K562 (cell line): ENCODE data around the gene PLXDC2. TPM values are rescaled to one million over a fixed set of nuclear protein-coding genes. Genes with fewer than 3 reads are reported as not detected.

ENCODE experiments used
- ATAC-seq: fragments of 200-7000 bp; cut with Tn5 transposase; 3 replicates; pipeline ENCODE4 v1.9.1; 2020; ENCODE audit warnings: moderate library complexity
- BruUV-seq: library from RNA; stranded (reverse); fragments of 400-500 nt; replicated peaks from 2 replicates; lab custom pipeline; 2021; lab: Mats Ljungman, UMichigan
- CTCF ChIA-PET: fragments of 300-600 bp; formaldehyde crosslinking; extraction: SDS; loops from one replicate; lab custom pipeline; 2021; ENCODE audit warnings: low intra/inter-chr PET ratio; lab: Yijun Ruan, JAX
- POLR2A ChIA-PET: fragments of 300-600, 350-650 bp; sonication (Branson Sonifier 250); formaldehyde crosslinking; extraction: SDS; loops from one replicate; lab custom pipeline; 2021; ENCODE audit warnings: antibody characterized with exemption, inconsistent platforms; lab: Yijun Ruan, JAX
- DNase-seq, 4 experiments: peaks; one replicate each; pipeline versions ENCODE4 v3.0.0 to v3.0.0-alpha.2; 2011 to 2018; ENCODE audit warnings: low spot score in 3 of 4, mixed read lengths in 3 of 4; ENCODE audit errors: extremely low read depth in 1 of 4
- FAIRE-seq: peaks from 2 replicates; lab custom pipeline; 2011; peaks lifted over from hg19 to GRCh38; lab: Jason Lieb, UNC
- H2AFZ ChIP-seq: 2 replicates; pipeline ENCODE4 v1.6.0; 2011; ENCODE audit warnings: low read depth, low read length, control low read depth, inconsistent platforms
- H3K27ac ChIP-seq: fragments of 200-600 bp; 3 replicates; pipeline ENCODE4 v1.8.0; 2011; ENCODE audit warnings: low read depth, mild to moderate bottlenecking, control low read depth, inconsistent platforms, low read length, moderate library complexity, mixed read lengths; ENCODE audit errors: extremely low read depth
- H3K27me3 ChIP-seq, 2 experiments: fragments of 300-600 bp in 1 of 2; 2 replicates in 1 of 2; 3 replicates in 1 of 2; pipeline versions ENCODE4 v1.6.0 to v1.8.0; 2011; ENCODE audit warnings: inconsistent platforms in 2 of 2, low read length in 2 of 2, mild to moderate bottlenecking in 1 of 2, mixed read lengths in 1 of 2, moderate library complexity in 1 of 2; ENCODE audit not compliant: control insufficient read depth in 2 of 2, insufficient read depth in 2 of 2
- H3K36me3 ChIP-seq: fragments of 300-600 bp; 3 replicates; pipeline ENCODE4 v1.8.0; 2011; ENCODE audit warnings: mild to moderate bottlenecking, low read length, inconsistent platforms; ENCODE audit not compliant: control insufficient read depth, insufficient read depth
- H3K4me1 ChIP-seq, 2 experiments: fragments of 200-600 bp in 1 of 2; replicated peaks in 1 of 2; 2 replicates in 1 of 2; 3 replicates in 1 of 2; pipeline versions ENCODE4 v1.5.1 to v1.8.0; 2011; ENCODE audit warnings: inconsistent platforms in 2 of 2, low read length in 2 of 2, mild to moderate bottlenecking in 1 of 2, mixed read lengths in 1 of 2, moderate library complexity in 1 of 2; ENCODE audit not compliant: control insufficient read depth in 2 of 2, insufficient read depth in 2 of 2
- H3K4me2 ChIP-seq: 2 replicates; pipeline ENCODE4 v1.6.1; 2011; ENCODE audit warnings: low read length, control low read depth, inconsistent platforms, mixed read lengths; ENCODE audit not compliant: insufficient read depth
- H3K4me3 ChIP-seq: fragments of 200-600 bp; sonication (generic), shearing (Covaris generic); 2 replicates; pipeline ENCODE4 v1.5.1; 2016; ENCODE audit warnings: control low read depth, inconsistent platforms
- H3K79me2 ChIP-seq: fragments of 200-600 bp; 3 replicates; pipeline ENCODE4 v1.8.0; 2011; ENCODE audit warnings: low read length, inconsistent platforms; ENCODE audit not compliant: control insufficient read depth, insufficient read depth
- H3K9ac ChIP-seq, 2 experiments: 2 replicates each; pipeline versions ENCODE4 v1.6.0 to v1.6.1; 2011; ENCODE audit warnings: low read depth in 2 of 2, low read length in 2 of 2, control low read depth in 1 of 2, inconsistent platforms in 1 of 2, mild to moderate bottlenecking in 1 of 2, mixed read lengths in 1 of 2; ENCODE audit not compliant: insufficient read depth in 1 of 2
- H3K9me1 ChIP-seq: one replicate; pipeline ENCODE4 v1.6.0; 2011; ENCODE audit warnings: inconsistent platforms, mild to moderate bottlenecking, low read length, moderate library complexity; ENCODE audit not compliant: control insufficient read depth, insufficient read depth
- H3K9me3 ChIP-seq: replicated peaks from 2 replicates; pipeline ENCODE4 v1.5.1; 2011; ENCODE audit warnings: low read depth, low read length, inconsistent platforms; ENCODE audit not compliant: control insufficient read depth, insufficient read depth
- H4K20me1 ChIP-seq: replicated peaks from 2 replicates; pipeline ENCODE4 v1.6.1; 2011; ENCODE audit warnings: low read length, inconsistent platforms, mixed read lengths; ENCODE audit not compliant: control insufficient read depth, insufficient read depth
- CAMTA2 ChIP-seq: fragments of 250-450 bp; sonication (Bioruptor Pico); conservative IDR thresholded peaks from 2 replicates; pipeline ENCODE4 v1.5.1; 2022
- CBFA2T2 ChIP-seq: fragments of 450-650 bp; conservative IDR thresholded peaks from 2 replicates; pipeline ENCODE4 v1.6.1; 2017; ENCODE audit warnings: mild to moderate bottlenecking
- CC2D1A ChIP-seq: fragments of 450-650 bp; IDR thresholded peaks from 2 replicates; pipeline ENCODE4 v1.6.1; 2017; ENCODE audit warnings: mild to moderate bottlenecking
- MCM5 ChIP-seq: fragments of 450-650 bp; IDR thresholded peaks from 2 replicates; pipeline ENCODE4 v1.6.1; 2016; ENCODE audit warnings: low read depth
- SMAD3 ChIP-seq: fragments of 450-650 bp; formaldehyde crosslinking; conservative IDR thresholded peaks from 2 replicates; pipeline ENCODE4 v1.4.0; 2020; ENCODE audit warnings: mild to moderate bottlenecking
- SNAPC5 ChIP-seq: fragments of 250-450 bp; sonication (Bioruptor Pico); IDR thresholded peaks from 2 replicates; pipeline ENCODE4 v1.8.0; 2021; ENCODE audit warnings: moderate library complexity, mild to moderate bottlenecking, inconsistent platforms
- TOE1 ChIP-seq, 2 experiments: fragments of 450-650 bp in 1 of 2; sonication (generic) in 1 of 2; formaldehyde crosslinking in 1 of 2; IDR thresholded peaks; 2 replicates each; pipeline versions ENCODE4 v1.7.1 to v1.8.0; 2016 to 2022; ENCODE audit warnings: borderline replicate concordance in 2 of 2, mild to moderate bottlenecking in 2 of 2, antibody characterized with exemption in 1 of 2, inconsistent platforms in 1 of 2, low read depth in 1 of 2, missing genetic modification reagents in 1 of 2, moderate library complexity in 1 of 2
- ZNF3 ChIP-seq: fragments of 250-450 bp; sonication (Bioruptor Pico); IDR thresholded peaks from 2 replicates; pipeline ENCODE4 v1.5.0; 2021; ENCODE audit warnings: mild to moderate bottlenecking, moderate library complexity
- ZNF41 ChIP-seq: fragments of 250-450 bp; sonication (Bioruptor Pico); conservative IDR thresholded peaks from 2 replicates; pipeline ENCODE4 v1.4.0; 2020; ENCODE audit warnings: mild to moderate bottlenecking
- ZNF785 ChIP-seq: fragments of 250-450 bp; sonication (Bioruptor Pico); IDR thresholded peaks from 2 replicates; pipeline ENCODE4 v1.4.0; 2020; ENCODE audit warnings: mild to moderate bottlenecking
- WGBS: fragments of 100-300 bp; shearing (Covaris generic); methylation state at CpG from one replicate; pipeline ENCODE4 v1.1.6; 2016; ENCODE audit warnings: low coverage, mixed read lengths; ENCODE audit not compliant: insufficient coverage; ENCODE audit errors: missing lambda C conversion rate; 5-methylcytosine and 5-hydroxymethylcytosine counted together
- in situ Hi-C: fragments of 300-500 bp; cut with MboI; formaldehyde crosslinking; loops from 4 replicates; pipeline ENCODE4 v1.15.0; 2018; ENCODE audit warnings: inconsistent platforms, mixed read lengths
- intact Hi-C: fragments of 100-400 bp; cut with micrococcal nuclease; formaldehyde crosslinking; loops from 2 replicates; pipeline ENCODE4 v1.14.2; 2022
- polyA plus RNA-seq, 8 experiments: library from polyadenylated mRNA; depleted of rRNA in 4 of 8; stranded (reverse) in 5 of 8; unstranded in 3 of 8; fragments of >200 nt; fragmentation: Nextera tagmentation in 2 of 8; fragmentation: Illumina TruSeq in 1 of 8; extraction: Ambion mirVana in 2 of 8; extraction: Trizol in 1 of 8; gene quantifications; 2 replicates each; pipeline versions ENCODE4 v1.2.1 to v1.2.3, GENCODE V29; 2011 to 2014; ENCODE audit warnings: inconsistent platforms in 1 of 8, missing spikeins in 1 of 8
- total RNA-seq, 7 experiments: library from RNA; depleted of rRNA in 6 of 7; stranded (reverse); fragments of >200 nt in 6 of 7; fragmentation: Illumina TruSeq in 2 of 7; extraction: Trizol in 2 of 7; gene quantifications; 2 replicates each; pipeline versions ENCODE4 v1.2.1 to v1.2.3, GENCODE V29; 2011 to 2021; ENCODE audit warnings: low replicate concordance in 1 of 7
- TF ChIP-seq, protein P1 (sequence below): sonication (generic); formaldehyde crosslinking; IDR thresholded peaks from 2 replicates; pipeline ENCODE4 v1.8.0; 2023; ENCODE audit warnings: mild to moderate bottlenecking, missing genetic modification reagents
- TF ChIP-seq, protein P2 (sequence below): fragments of 450-650 bp; formaldehyde crosslinking; IDR thresholded peaks from 2 replicates; pipeline ENCODE4 v1.4.0; 2020; ENCODE audit warnings: mild to moderate bottlenecking, moderate library complexity

PLXDC2 gene
- total and polyA plus RNA-seq, 9 of the 15 experiments (the other 6 are each of a cell fraction or from before 2014, with no cell fraction given), result 0.01 to 0.33 (median 0.10) TPM; not detected in 3

DNA sequence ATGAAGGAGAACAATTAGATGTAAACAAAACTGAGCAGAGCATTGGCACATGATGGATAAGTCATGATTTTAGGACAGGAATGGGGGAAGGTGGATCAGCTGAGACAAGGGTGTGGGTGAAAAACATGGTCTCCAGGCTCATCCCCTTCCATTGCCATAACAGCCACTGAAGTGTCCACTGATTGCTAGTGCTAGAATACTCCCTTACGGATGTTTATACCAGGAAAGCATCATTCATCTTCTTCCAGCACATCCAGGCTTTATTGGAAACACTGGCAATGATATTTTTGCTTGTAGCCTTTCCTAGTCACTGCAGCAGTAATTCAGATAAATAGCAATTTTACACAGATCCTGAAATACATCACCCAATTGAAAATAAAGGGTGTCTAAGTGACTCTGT is 259.5 kb downstream of the PLXDC2 start:
- ATAC-seq (no peak), FAIRE-seq (no peak), DNase-seq (no peak)
- Histone ChIP-seq H3K9ac (no peak overlapping the region), H3K79me2 (no peaks in the 10 kb centered on the region), H3K4me1 (no peaks in the 10 kb centered on the region), H4K20me1 (no peaks in the 10 kb centered on the region), H3K4me2 (no peak overlapping the region), H3K9me3 (no peaks in the 10 kb centered on the region; the same call in 1 of the 2 replicates), H3K27ac (no peak overlapping the region), H3K27me3 (no peaks in the 10 kb centered on the region), H2AFZ (no peak overlapping the region), H3K4me3 (no peak overlapping the region), H3K36me3 (no peaks in the 10 kb centered on the region), H3K9me1 (no peaks in the 10 kb centered on the region)
- 0% methylated on average over 1 of the region's 1 CpG for WGBS
- no TSS peak for BruUV-seq
- TF ChIP-seq, protein P1, sequence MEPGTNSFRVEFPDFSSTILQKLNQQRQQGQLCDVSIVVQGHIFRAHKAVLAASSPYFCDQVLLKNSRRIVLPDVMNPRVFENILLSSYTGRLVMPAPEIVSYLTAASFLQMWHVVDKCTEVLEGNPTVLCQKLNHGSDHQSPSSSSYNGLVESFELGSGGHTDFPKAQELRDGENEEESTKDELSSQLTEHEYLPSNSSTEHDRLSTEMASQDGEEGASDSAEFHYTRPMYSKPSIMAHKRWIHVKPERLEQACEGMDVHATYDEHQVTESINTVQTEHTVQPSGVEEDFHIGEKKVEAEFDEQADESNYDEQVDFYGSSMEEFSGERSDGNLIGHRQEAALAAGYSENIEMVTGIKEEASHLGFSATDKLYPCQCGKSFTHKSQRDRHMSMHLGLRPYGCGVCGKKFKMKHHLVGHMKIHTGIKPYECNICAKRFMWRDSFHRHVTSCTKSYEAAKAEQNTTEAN, result no peak
- TF ChIP-seq MCM5 (no peak), SNAPC5 (CRISPR knock-in tag) (no peak), CAMTA2 (CRISPR knock-in tag) (no peak), TOE1 (IDR thresholded peaks at IDR 0.05; ENCODE audit: borderline replicate concordance) (no peak), TOE1 (CRISPR knock-in tag; IDR thresholded peaks at IDR 0.05; ENCODE audit: borderline replicate concordance, low read depth) (no peak), CBFA2T2 (no peak), ZNF785 (CRISPR knock-in tag) (no peak), CC2D1A (no peak), ZNF3 (CRISPR knock-in tag) (no peak), ZNF41 (CRISPR knock-in tag) (no peak), SMAD3 (no peak)
- TF ChIP-seq, protein P2, sequence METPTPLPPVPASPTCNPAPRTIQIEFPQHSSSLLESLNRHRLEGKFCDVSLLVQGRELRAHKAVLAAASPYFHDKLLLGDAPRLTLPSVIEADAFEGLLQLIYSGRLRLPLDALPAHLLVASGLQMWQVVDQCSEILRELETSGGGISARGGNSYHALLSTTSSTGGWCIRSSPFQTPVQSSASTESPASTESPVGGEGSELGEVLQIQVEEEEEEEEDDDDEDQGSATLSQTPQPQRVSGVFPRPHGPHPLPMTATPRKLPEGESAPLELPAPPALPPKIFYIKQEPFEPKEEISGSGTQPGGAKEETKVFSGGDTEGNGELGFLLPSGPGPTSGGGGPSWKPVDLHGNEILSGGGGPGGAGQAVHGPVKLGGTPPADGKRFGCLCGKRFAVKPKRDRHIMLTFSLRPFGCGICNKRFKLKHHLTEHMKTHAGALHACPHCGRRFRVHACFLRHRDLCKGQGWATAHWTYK (CRISPR knock-in tag), result no peak
- intact Hi-C loops, result no loop called here
- in situ Hi-C loops, result no loop called here
- ChIA-PET POLR2A (no interaction called here), CTCF (no interaction called here)
